ENCODE measurements around the gene CTIF.

GRCh38 chr18:48706731-48707130 is 167.9 kb downstream of the CTIF start:
- TF ChIP-seq, protein P1, sequence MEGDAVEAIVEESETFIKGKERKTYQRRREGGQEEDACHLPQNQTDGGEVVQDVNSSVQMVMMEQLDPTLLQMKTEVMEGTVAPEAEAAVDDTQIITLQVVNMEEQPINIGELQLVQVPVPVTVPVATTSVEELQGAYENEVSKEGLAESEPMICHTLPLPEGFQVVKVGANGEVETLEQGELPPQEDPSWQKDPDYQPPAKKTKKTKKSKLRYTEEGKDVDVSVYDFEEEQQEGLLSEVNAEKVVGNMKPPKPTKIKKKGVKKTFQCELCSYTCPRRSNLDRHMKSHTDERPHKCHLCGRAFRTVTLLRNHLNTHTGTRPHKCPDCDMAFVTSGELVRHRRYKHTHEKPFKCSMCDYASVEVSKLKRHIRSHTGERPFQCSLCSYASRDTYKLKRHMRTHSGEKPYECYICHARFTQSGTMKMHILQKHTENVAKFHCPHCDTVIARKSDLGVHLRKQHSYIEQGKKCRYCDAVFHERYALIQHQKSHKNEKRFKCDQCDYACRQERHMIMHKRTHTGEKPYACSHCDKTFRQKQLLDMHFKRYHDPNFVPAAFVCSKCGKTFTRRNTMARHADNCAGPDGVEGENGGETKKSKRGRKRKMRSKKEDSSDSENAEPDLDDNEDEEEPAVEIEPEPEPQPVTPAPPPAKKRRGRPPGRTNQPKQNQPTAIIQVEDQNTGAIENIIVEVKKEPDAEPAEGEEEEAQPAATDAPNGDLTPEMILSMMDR (conservative IDR thresholded peaks at IDR 0.05; ENCODE audit: low read length), result no peak
- TF ChIP-seq EZH2phosphoT487 (IDR thresholded peaks at IDR 0.05; ENCODE audit: borderline replicate concordance, low read depth, low read length), result no peak

Data from OCI-LY7 (cell line).